Cardiac muscle cell (in vitro differentiated cells and primary cell): ENCODE data around the gene KRTAP4-9. TPM values are rescaled to one million over a fixed set of nuclear protein-coding genes. Genes with fewer than 3 reads are reported as not detected.

Experiments used
- DNase-seq, 2 donors: peaks; one replicate each; pipeline versions ENCODE4 v3.0.0 to v3.0.0-alpha.2; 2010 to 2017; ENCODE audit warnings: low read depth in 1 of 2, low spot score in 1 of 2
- H3K27ac ChIP-seq: fragments of 200-600 bp; sonication (generic); 2 replicates; pipeline ENCODE4 v1.5.1; 2016
- H3K27me3 ChIP-seq: fragments of 200-600 bp; sonication (generic); 2 replicates; pipeline ENCODE4 v1.6.0; 2016; ENCODE audit warnings: control low read depth
- H3K36me3 ChIP-seq: fragments of 200-600 bp; sonication (generic); 2 replicates; pipeline ENCODE4 v1.5.1; 2016; ENCODE audit warnings: control low read depth
- H3K4me1 ChIP-seq: fragments of 200-600 bp; sonication (generic); 2 replicates; pipeline ENCODE4 v1.8.1; 2017; ENCODE audit warnings: low read depth, mild to moderate bottlenecking, mixed run types
- H3K4me3 ChIP-seq: fragments of 200-600 bp; sonication (generic); 2 replicates; pipeline ENCODE4 v1.5.1; 2016; ENCODE audit warnings: mild to moderate bottlenecking
- H3K9me3 ChIP-seq: fragments of 200-600 bp; sonication (generic); 2 replicates; pipeline ENCODE4 v1.5.1; 2017; ENCODE audit warnings: low read depth, mild to moderate bottlenecking, control low read depth
- polyA plus RNA-seq: library from polyadenylated mRNA; unstranded; fragments of >200 nt; fragmentation: Nextera tagmentation; extraction: Ambion mirVana; gene quantifications from 2 replicates; pipeline ENCODE4 v1.2.1, GENCODE V29; 2016
- total RNA-seq: library from RNA; depleted of rRNA; stranded (reverse); fragments of >200 nt; gene quantifications from 2 replicates; pipeline ENCODE4 v1.2.3, GENCODE V29; 2016
- TF ChIP-seq, protein P1 (sequence below): IDR thresholded peaks from 2 replicates; pipeline ENCODE4 v1.5.1; 2012; ENCODE audit warnings: low read depth, mild to moderate bottlenecking, low read length

KRTAP4-9 gene
- total and polyA plus RNA-seq, 2 experiments from 2014 or later = not detected

GRCh38 chr17:41153856-41154255 is 48.7 kb downstream of the KRTAP4-9 start:
- Histone ChIP-seq H3K4me1 (no peaks in the 10 kb centered on the region), H3K9me3 (no peaks in the 10 kb centered on the region), H3K4me3 (no peak overlapping the region), H3K27ac (peak overlapping the region; percentile 81), H3K36me3 (no peaks in the 10 kb centered on the region), H3K27me3 (peaks cover 5% of the 10 kb centered on the region)
- TF ChIP-seq, protein P1, sequence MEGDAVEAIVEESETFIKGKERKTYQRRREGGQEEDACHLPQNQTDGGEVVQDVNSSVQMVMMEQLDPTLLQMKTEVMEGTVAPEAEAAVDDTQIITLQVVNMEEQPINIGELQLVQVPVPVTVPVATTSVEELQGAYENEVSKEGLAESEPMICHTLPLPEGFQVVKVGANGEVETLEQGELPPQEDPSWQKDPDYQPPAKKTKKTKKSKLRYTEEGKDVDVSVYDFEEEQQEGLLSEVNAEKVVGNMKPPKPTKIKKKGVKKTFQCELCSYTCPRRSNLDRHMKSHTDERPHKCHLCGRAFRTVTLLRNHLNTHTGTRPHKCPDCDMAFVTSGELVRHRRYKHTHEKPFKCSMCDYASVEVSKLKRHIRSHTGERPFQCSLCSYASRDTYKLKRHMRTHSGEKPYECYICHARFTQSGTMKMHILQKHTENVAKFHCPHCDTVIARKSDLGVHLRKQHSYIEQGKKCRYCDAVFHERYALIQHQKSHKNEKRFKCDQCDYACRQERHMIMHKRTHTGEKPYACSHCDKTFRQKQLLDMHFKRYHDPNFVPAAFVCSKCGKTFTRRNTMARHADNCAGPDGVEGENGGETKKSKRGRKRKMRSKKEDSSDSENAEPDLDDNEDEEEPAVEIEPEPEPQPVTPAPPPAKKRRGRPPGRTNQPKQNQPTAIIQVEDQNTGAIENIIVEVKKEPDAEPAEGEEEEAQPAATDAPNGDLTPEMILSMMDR = no peak
- peak; percentile 3 to 35 for DNase-seq

Other genes with a start within 250 kb of the KRTAP4-9 start
Only the 30 nearest of the 39 such genes appear.
- not detected in 2 replicates for gene KRT39, start 138.4 kb upstream of the KRTAP4-9 start, total RNA-seq
- gene KRT39, start 138.4 kb upstream of the KRTAP4-9 start, polyA plus RNA-seq = not detected in 2 replicates
- not detected in 2 replicates for gene KRT40, start 121.1 kb upstream of the KRTAP4-9 start, total RNA-seq
- not detected in 2 replicates for gene KRT40, start 121.1 kb upstream of the KRTAP4-9 start, polyA plus RNA-seq
- gene KRTAP3-3, start 111.2 kb upstream of the KRTAP4-9 start, total RNA-seq = not detected in 2 replicates
- not detected in 2 replicates for gene KRTAP3-3, start 111.2 kb upstream of the KRTAP4-9 start, polyA plus RNA-seq
- gene KRTAP3-2, start 105.5 kb upstream of the KRTAP4-9 start, total RNA-seq = not detected in 2 replicates
- not detected in 2 replicates for gene KRTAP3-2, start 105.5 kb upstream of the KRTAP4-9 start, polyA plus RNA-seq
- gene KRTAP3-1, start 96.3 kb upstream of the KRTAP4-9 start, total RNA-seq = not detected in 2 replicates
- not detected in 2 replicates for gene KRTAP3-1, start 96.3 kb upstream of the KRTAP4-9 start, polyA plus RNA-seq
- gene KRTAP1-5, start 78.2 kb upstream of the KRTAP4-9 start, total RNA-seq = not detected in 2 replicates
- gene KRTAP1-5, start 78.2 kb upstream of the KRTAP4-9 start, polyA plus RNA-seq = not detected in 2 replicates
- not detected in 2 replicates for gene KRTAP1-4, start 75.2 kb upstream of the KRTAP4-9 start, total RNA-seq
- not detected in 2 replicates for gene KRTAP1-4, start 75.2 kb upstream of the KRTAP4-9 start, polyA plus RNA-seq
- not detected in 2 replicates for gene KRTAP1-3, start 70.5 kb upstream of the KRTAP4-9 start, total RNA-seq
- not detected in 2 replicates for gene KRTAP1-3, start 70.5 kb upstream of the KRTAP4-9 start, polyA plus RNA-seq
- gene KRTAP1-1, start 63.9 kb upstream of the KRTAP4-9 start, total RNA-seq = not detected in 2 replicates
- not detected in 2 replicates for gene KRTAP1-1, start 63.9 kb upstream of the KRTAP4-9 start, polyA plus RNA-seq
- gene KRTAP2-1, start 58.1 kb upstream of the KRTAP4-9 start, total RNA-seq = not detected in 2 replicates
- not detected in 2 replicates for gene KRTAP2-1, start 58.1 kb upstream of the KRTAP4-9 start, polyA plus RNA-seq
- gene KRTAP2-2, start 50.2 kb upstream of the KRTAP4-9 start, total RNA-seq = not detected in 2 replicates
- gene KRTAP2-2, start 50.2 kb upstream of the KRTAP4-9 start, polyA plus RNA-seq = not detected in 2 replicates
- gene KRTAP2-3, start 45.3 kb upstream of the KRTAP4-9 start, total RNA-seq = not detected in 2 replicates
- not detected in 2 replicates for gene KRTAP2-3, start 45.3 kb upstream of the KRTAP4-9 start, polyA plus RNA-seq
- not detected in 2 replicates for gene KRTAP2-4, start 39.5 kb upstream of the KRTAP4-9 start, total RNA-seq
- gene KRTAP2-4, start 39.5 kb upstream of the KRTAP4-9 start, polyA plus RNA-seq = not detected in 2 replicates
- gene KRTAP4-7, start 21.2 kb upstream of the KRTAP4-9 start, total RNA-seq = not detected in 2 replicates
- gene KRTAP4-7, start 21.2 kb upstream of the KRTAP4-9 start, polyA plus RNA-seq = not detected in 2 replicates
- gene KRTAP4-8, start 7.2 kb upstream of the KRTAP4-9 start, total RNA-seq = not detected in 2 replicates
- not detected in 2 replicates for gene KRTAP4-8, start 7.2 kb upstream of the KRTAP4-9 start, polyA plus RNA-seq
- not detected in 2 replicates for gene KRTAP4-16, start 3.2 kb upstream of the KRTAP4-9 start, total RNA-seq
- gene KRTAP4-16, start 3.2 kb upstream of the KRTAP4-9 start, polyA plus RNA-seq = not detected in 2 replicates
- gene KRTAP4-11, start 13.0 kb downstream of the KRTAP4-9 start, total RNA-seq = not detected in 2 replicates
- gene KRTAP4-11, start 13.0 kb downstream of the KRTAP4-9 start, polyA plus RNA-seq = not detected in 2 replicates
- gene KRTAP4-12, start 18.8 kb downstream of the KRTAP4-9 start, total RNA-seq = not detected in 2 replicates
- not detected in 2 replicates for gene KRTAP4-12, start 18.8 kb downstream of the KRTAP4-9 start, polyA plus RNA-seq
- not detected in 2 replicates for gene KRTAP4-6, start 35.2 kb downstream of the KRTAP4-9 start, total RNA-seq
- not detected in 2 replicates for gene KRTAP4-6, start 35.2 kb downstream of the KRTAP4-9 start, polyA plus RNA-seq
- not detected in 2 replicates for gene KRTAP4-5, start 44.4 kb downstream of the KRTAP4-9 start, total RNA-seq
- gene KRTAP4-5, start 44.4 kb downstream of the KRTAP4-9 start, polyA plus RNA-seq = not detected in 2 replicates
- gene KRTAP4-4, start 55.4 kb downstream of the KRTAP4-9 start, total RNA-seq = not detected in 2 replicates
- gene KRTAP4-4, start 55.4 kb downstream of the KRTAP4-9 start, polyA plus RNA-seq = not detected in 2 replicates
- gene KRTAP4-3, start 62.8 kb downstream of the KRTAP4-9 start, total RNA-seq = not detected in 2 replicates
- gene KRTAP4-3, start 62.8 kb downstream of the KRTAP4-9 start, polyA plus RNA-seq = not detected in 2 replicates
- gene KRTAP4-2, start 72.8 kb downstream of the KRTAP4-9 start, total RNA-seq = not detected in 2 replicates
- gene KRTAP4-2, start 72.8 kb downstream of the KRTAP4-9 start, polyA plus RNA-seq = not detected in 2 replicates
- not detected in 2 replicates for gene KRTAP4-1, start 79.5 kb downstream of the KRTAP4-9 start, total RNA-seq
- gene KRTAP4-1, start 79.5 kb downstream of the KRTAP4-9 start, polyA plus RNA-seq = not detected in 2 replicates
- not detected in 2 replicates for gene KRTAP9-1, start 84.5 kb downstream of the KRTAP4-9 start, total RNA-seq
- not detected in 2 replicates for gene KRTAP9-1, start 84.5 kb downstream of the KRTAP4-9 start, polyA plus RNA-seq
- gene KRTAP9-2, start 121.3 kb downstream of the KRTAP4-9 start, total RNA-seq = not detected in 2 replicates
- gene KRTAP9-2, start 121.3 kb downstream of the KRTAP4-9 start, polyA plus RNA-seq = not detected in 2 replicates
- gene KRTAP9-3, start 127.1 kb downstream of the KRTAP4-9 start, total RNA-seq = not detected in 2 replicates
- not detected in 2 replicates for gene KRTAP9-3, start 127.1 kb downstream of the KRTAP4-9 start, polyA plus RNA-seq
- gene KRTAP9-8, start 132.6 kb downstream of the KRTAP4-9 start, total RNA-seq = not detected in 2 replicates
- not detected in 2 replicates for gene KRTAP9-8, start 132.6 kb downstream of the KRTAP4-9 start, polyA plus RNA-seq
- gene KRTAP9-4, start 144.3 kb downstream of the KRTAP4-9 start, total RNA-seq = not detected in 2 replicates
- gene KRTAP9-4, start 144.3 kb downstream of the KRTAP4-9 start, polyA plus RNA-seq = not detected in 2 replicates
- not detected in 2 replicates for gene KRTAP9-9, start 150.0 kb downstream of the KRTAP4-9 start, total RNA-seq
- not detected in 2 replicates for gene KRTAP9-9, start 150.0 kb downstream of the KRTAP4-9 start, polyA plus RNA-seq